ENCODE measurements around the gene GNAZ. TPM values are rescaled to one million over a fixed set of nuclear protein-coding genes. Genes with fewer than 3 reads are reported as not detected.
A peak's percentile ranks its signal among the peaks of the same experiment; 100 is the strongest.

Gene GNAZ
- total and polyA plus RNA-seq, 12 donors, result 3.0 to 70.8 (median 9.4) TPM

- Histone ChIP-seq H3K27me3 (no peaks in the 10 kb centered on the region), H3K4me1 (replicated peaks in 1 of 2) (peaks cover 0 to 4% of the 10 kb centered on the region in 2 donors), H3K4me3 (no peak overlapping the region), H3K27ac (no peak overlapping the region), H3K9me3 (replicated peaks in 1 of 3) (no peaks in the 10 kb centered on the region), H3K36me3 (replicated peaks in 1 of 2) (no peaks in the 10 kb centered on the region)
- intact Hi-C loops (cut with DNase I), result no loop called here
- no peak for DNase-seq
- TF ChIP-seq POLR2A (IDR thresholded peaks at IDR 0.05) (no peak), CTCF (IDR thresholded peaks at IDR 0.05) (no peak)
- WGBS, 4 donors, result 77 to 91% (median 86%) methylated on average over 6 to 8 of the region's 8 CpGs; no CpG with 5 or more reads in 1 of the 4 donors
These were observed 36.6 kb downstream of the GNAZ start for GRCh38 chr22:23106906-23107367.

DNA sequence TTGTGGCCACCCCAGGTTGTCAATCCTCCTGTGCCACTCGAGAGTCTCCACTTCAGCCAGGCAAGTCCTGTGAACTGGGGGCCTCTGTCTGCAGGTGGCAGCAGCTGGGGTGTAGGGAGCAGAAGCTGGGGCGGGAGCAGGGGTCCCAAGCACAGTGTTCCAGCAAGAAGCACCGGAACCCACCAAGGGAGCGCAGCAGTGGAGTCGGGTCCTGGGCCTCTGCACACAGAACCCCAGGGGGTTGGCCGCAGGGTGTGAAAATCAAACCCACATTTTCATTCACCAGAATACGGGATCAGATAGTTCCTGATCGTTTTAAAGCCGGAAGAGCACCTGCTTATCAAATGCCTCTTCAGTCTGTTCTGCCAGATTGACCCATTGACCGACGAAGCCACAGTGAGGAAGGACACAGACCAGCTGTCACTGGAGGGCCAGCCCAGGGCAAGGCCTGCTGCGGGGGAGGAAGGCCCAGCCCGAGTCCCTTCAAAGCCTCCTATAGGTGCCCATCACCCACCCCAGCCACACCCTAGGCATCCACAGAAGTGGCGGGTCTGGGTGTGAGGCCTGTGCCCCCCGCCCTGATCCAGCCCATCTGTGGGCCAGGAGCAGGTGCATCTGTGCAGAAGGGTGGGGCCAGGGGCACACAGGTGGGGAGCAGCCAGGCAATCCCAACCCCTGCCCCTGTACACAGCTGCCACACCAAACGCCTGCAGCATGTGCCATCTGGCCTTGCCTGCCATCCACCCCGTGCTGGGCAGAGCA lies 37.3 kb downstream of the GNAZ start:
- H3K9me3 ChIP-seq (replicated peaks in 1 of 3), result no peaks in the 10 kb centered on the region
- H3K36me3 ChIP-seq (replicated peaks in 1 of 2), result no peaks in the 10 kb centered on the region
- intact Hi-C loops (cut with DNase I), result no loop called here
- 88 to 96% (median 91%) methylated on average over 8 to 17 of the region's 17 CpGs for WGBS, 4 donors
- no peak overlapping the region for H3K27ac ChIP-seq
- H3K4me1 ChIP-seq (replicated peaks in 1 of 2), result peaks cover 0 to 4% of the 10 kb centered on the region in 2 donors
- H3K27me3 ChIP-seq, result no peaks in the 10 kb centered on the region
- TF ChIP-seq POLR2A (IDR thresholded peaks at IDR 0.05) (no peak), CTCF (IDR thresholded peaks at IDR 0.05) (no peak)
- no peak for DNase-seq
- H3K4me3 ChIP-seq, result no peak overlapping the region

- no peak for DNase-seq
- H3K9me3 ChIP-seq (replicated peaks in 1 of 3), result no peaks in the 10 kb centered on the region
- no peaks in the 10 kb centered on the region for H3K27me3 ChIP-seq
- no peaks in the 10 kb centered on the region for H3K36me3 ChIP-seq (replicated peaks in 1 of 2)
- TF ChIP-seq POLR2A (IDR thresholded peaks at IDR 0.05) (no peak), CTCF (IDR thresholded peaks at IDR 0.05) (no peak)
- no peak overlapping the region for H3K4me3 ChIP-seq
- peaks cover 0 to 4% of the 10 kb centered on the region in 2 donors for H3K4me1 ChIP-seq (replicated peaks in 1 of 2)
- no peak overlapping the region for H3K27ac ChIP-seq
- WGBS, 4 donors, result 93 to 96% (median 94%) methylated on average over 3 to 7 of the region's 7 CpGs
- intact Hi-C loops (cut with DNase I), result no loop called here
These were observed 38.1 kb downstream of the GNAZ start for GRCh38 chr22:23108249-23109078.

DNA sequence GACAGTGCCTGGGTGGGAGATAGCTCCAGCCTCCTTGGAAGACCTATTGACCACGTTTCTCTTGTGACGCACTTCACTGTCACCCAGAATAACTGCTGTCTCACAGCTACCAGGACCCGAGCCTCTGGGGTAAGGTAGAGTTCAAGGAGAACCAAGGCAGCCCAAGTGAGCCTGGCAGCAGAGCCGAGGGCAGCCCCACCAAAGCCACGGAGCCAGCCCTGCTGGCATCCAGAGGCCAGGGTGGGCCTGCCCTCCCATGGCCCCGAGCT lies 38.7 kb downstream of the GNAZ start:
- WGBS, 4 donors, result 54 to 77% (median 66%) methylated on average over 5 to 6 of the region's 6 CpGs; no CpG with 5 or more reads in 1 of the 4 donors
- Histone ChIP-seq H3K27me3 (no peaks in the 10 kb centered on the region), H3K4me1 (replicated peaks in 1 of 2) (peaks cover 0 to 4% of the 10 kb centered on the region in 2 donors), H3K36me3 (replicated peaks in 1 of 2) (no peaks in the 10 kb centered on the region), H3K9me3 (replicated peaks in 1 of 3) (no peaks in the 10 kb centered on the region), H3K4me3 (no peak overlapping the region), H3K27ac (peak overlapping the region in 1 of 5 donors; percentile 63)
- intact Hi-C loops (cut with DNase I), result no loop called here
- peak in 2 of 7 donors; percentile 33 to 59 for DNase-seq
- TF ChIP-seq CTCF (IDR thresholded peaks at IDR 0.05) (no peak), POLR2A (IDR thresholded peaks at IDR 0.05) (no peak)
